GM18867 (cell line): ENCODE measurements around the gene MAD2L1BP.

Experiments
- ATAC-seq: cut with Tn5 transposase; IDR thresholded peaks from one replicate; pipeline ENCODE4 v1.9.1; 2021; ENCODE audit warnings: mild to moderate bottlenecking, moderate library complexity; ENCODE audit not compliant: unreplicated experiment

Gene MAD2L1BP

GRCh38 chr6:43680308-43681200 is 44.9 kb downstream of the MAD2L1BP start:
- ATAC-seq: no peak

GRCh38 chr6:43681303-43681702 is 45.7 kb downstream of the MAD2L1BP start:
- ATAC-seq: no peak

- no peak for ATAC-seq
Observed at GRCh38 chr6:43682724-43683429, 47.2 kb downstream of the MAD2L1BP start.

GRCh38 chr6:43683708-43684455 is 48.2 kb downstream of the MAD2L1BP start:
- ATAC-seq: peak; percentile 59

GRCh38 chr6:43687079-43687436 is 51.4 kb downstream of the MAD2L1BP start:
- no peak for ATAC-seq

- peak; percentile 91 for ATAC-seq
Observed at GRCh38 chr6:43687437-43688347, 52.1 kb downstream of the MAD2L1BP start, which contains the start of gene MRPS18A. Gene MRPS18A, minus strand, starts transcription at chr6:43687791. Its CDS starts 12 bp downstream, at chr6:43687779.

GRCh38 chr6:43689421-43689820 is 53.8 kb downstream of the MAD2L1BP start:
- ATAC-seq: no peak
